ENCODE data around the gene SREK1. TPM values are rescaled to one million over a fixed set of nuclear protein-coding genes. Genes with fewer than 3 reads are reported as not detected.

Gene SREK1
- total and polyA plus RNA-seq, 9 of the 15 experiments (the other 6 are each of a cell fraction or from before 2014, with no cell fraction given): 40.8 to 128 (median 81.9) TPM

- Histone ChIP-seq H3K4me2 (ENCODE audit: insufficient read depth, low read length) (no peak overlapping the region), H3K9me1 (ENCODE audit: control insufficient read depth, insufficient read depth, low read length) (no peaks in the 10 kb centered on the region), H3K27ac (ENCODE audit: extremely low read depth, low read depth, low read length) (no peak overlapping the region), H3K9ac (ENCODE audit: insufficient read depth in 1 of 2, low read depth in 2 of 2, low read length in 2 of 2) (no peak overlapping the region), H3K36me3 (ENCODE audit: control insufficient read depth, insufficient read depth, low read length) (peaks cover 88% of the 10 kb centered on the region), H2AFZ (ENCODE audit: low read depth, low read length) (no peak overlapping the region), H3K79me2 (ENCODE audit: control insufficient read depth, insufficient read depth, low read length) (peaks cover 10% of the 10 kb centered on the region; the same call in 2 of the 3 replicates), H3K9me3 (replicated peaks; ENCODE audit: control insufficient read depth, insufficient read depth, low read depth, low read length) (no peaks in the 10 kb centered on the region), H3K4me1 (replicated peaks in 1 of 2; ENCODE audit: control insufficient read depth in 2 of 2, insufficient read depth in 2 of 2, low read length in 2 of 2) (no peaks in the 10 kb centered on the region), H4K20me1 (replicated peaks; ENCODE audit: control insufficient read depth, insufficient read depth, low read length) (no peaks in the 10 kb centered on the region), H3K27me3 (ENCODE audit: control insufficient read depth in 2 of 2, insufficient read depth in 2 of 2, low read length in 2 of 2) (no peaks in the 10 kb centered on the region), H3K4me3 (no peak overlapping the region)
- ATAC-seq (no peak; the same call in 2 of the 3 replicates), DNase-seq (ENCODE audit: extremely low read depth in 1 of 4, low spot score in 3 of 4) (no peak), FAIRE-seq (no peak)
- ChIA-PET POLR2A (interaction anchor here (0.6 to 2.0 kb wide), 4 partner anchors 11 to 29 kb away, joined by 3 to 6 read pairs (median 4); no protein-coding TSS in a partner anchor), CTCF (ENCODE audit: low intra/inter-chr PET ratio) (no interaction called here)
- WGBS (ENCODE audit: insufficient coverage, low coverage, missing lambda C conversion rate): 80% methylated on average over 1 of the region's 1 CpG
- intact Hi-C loops (cut with micrococcal nuclease): loop anchor here (10.0 kb wide), 1 partner anchor 125 kb away; no protein-coding TSS in a partner anchor
- TF ChIP-seq ARHGAP35 (IDR thresholded peaks at IDR 0.05; ENCODE audit: partially characterized antibody): no peak
- TF ChIP-seq TBL1XR1 (IDR thresholded peaks at IDR 0.05; ENCODE audit: low read length in 2 of 2): no peak
- TF ChIP-seq, protein P1, sequence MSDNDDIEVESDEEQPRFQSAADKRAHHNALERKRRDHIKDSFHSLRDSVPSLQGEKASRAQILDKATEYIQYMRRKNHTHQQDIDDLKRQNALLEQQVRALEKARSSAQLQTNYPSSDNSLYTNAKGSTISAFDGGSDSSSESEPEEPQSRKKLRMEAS (CRISPR knock-in tag; IDR thresholded peaks at IDR 0.05): no peak
- no peak for TF ChIP-seq HDAC8 (tag; IDR thresholded peaks at IDR 0.05)
- TF ChIP-seq IFI16 (CRISPR knock-in tag; IDR thresholded peaks at IDR 0.05): no peak
- no peak for TF ChIP-seq HSF4 (CRISPR knock-in tag; IDR thresholded peaks at IDR 0.05; ENCODE audit: borderline replicate concordance)
- TF ChIP-seq ZNF76 (CRISPR knock-in tag; IDR thresholded peaks at IDR 0.05; ENCODE audit: borderline replicate concordance): no peak
- no peak for TF ChIP-seq ZNF644 (tag; IDR thresholded peaks at IDR 0.05; ENCODE audit: low read depth)
- no peak for TF ChIP-seq ZNF507 (tag; conservative IDR thresholded peaks at IDR 0.05)
- TF ChIP-seq, protein P2, sequence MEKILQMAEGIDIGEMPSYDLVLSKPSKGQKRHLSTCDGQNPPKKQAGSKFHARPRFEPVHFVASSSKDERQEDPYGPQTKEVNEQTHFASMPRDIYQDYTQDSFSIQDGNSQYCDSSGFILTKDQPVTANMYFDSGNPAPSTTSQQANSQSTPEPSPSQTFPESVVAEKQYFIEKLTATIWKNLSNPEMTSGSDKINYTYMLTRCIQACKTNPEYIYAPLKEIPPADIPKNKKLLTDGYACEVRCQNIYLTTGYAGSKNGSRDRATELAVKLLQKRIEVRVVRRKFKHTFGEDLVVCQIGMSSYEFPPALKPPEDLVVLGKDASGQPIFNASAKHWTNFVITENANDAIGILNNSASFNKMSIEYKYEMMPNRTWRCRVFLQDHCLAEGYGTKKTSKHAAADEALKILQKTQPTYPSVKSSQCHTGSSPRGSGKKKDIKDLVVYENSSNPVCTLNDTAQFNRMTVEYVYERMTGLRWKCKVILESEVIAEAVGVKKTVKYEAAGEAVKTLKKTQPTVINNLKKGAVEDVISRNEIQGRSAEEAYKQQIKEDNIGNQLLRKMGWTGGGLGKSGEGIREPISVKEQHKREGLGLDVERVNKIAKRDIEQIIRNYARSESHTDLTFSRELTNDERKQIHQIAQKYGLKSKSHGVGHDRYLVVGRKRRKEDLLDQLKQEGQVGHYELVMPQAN (IDR thresholded peaks at IDR 0.05; ENCODE audit: borderline replicate concordance): no peak
- TF ChIP-seq, protein P3, sequence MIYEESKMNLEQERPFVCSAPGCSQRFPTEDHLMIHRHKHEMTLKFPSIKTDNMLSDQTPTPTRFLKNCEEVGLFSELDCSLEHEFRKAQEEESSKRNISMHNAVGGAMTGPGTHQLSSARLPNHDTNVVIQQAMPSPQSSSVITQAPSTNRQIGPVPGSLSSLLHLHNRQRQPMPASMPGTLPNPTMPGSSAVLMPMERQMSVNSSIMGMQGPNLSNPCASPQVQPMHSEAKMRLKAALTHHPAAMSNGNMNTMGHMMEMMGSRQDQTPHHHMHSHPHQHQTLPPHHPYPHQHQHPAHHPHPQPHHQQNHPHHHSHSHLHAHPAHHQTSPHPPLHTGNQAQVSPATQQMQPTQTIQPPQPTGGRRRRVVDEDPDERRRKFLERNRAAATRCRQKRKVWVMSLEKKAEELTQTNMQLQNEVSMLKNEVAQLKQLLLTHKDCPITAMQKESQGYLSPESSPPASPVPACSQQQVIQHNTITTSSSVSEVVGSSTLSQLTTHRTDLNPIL (CRISPR knock-in tag; IDR thresholded peaks at IDR 0.05): no peak
- no peak for TF ChIP-seq FUS (optimal IDR thresholded peaks at IDR 0.05; ENCODE audit: low read depth, low read length)
- TF ChIP-seq SMARCE1 (IDR thresholded peaks at IDR 0.05): no peak
- TF ChIP-seq TEAD4 (IDR thresholded peaks at IDR 0.05; ENCODE audit: low read length): no peak
- no peak for TF ChIP-seq TEAD4 (CRISPR knock-in tag; IDR thresholded peaks at IDR 0.05; ENCODE audit: borderline replicate concordance)
- TF ChIP-seq ZNF274 (IDR thresholded peaks at IDR 0.05; ENCODE audit: borderline replicate concordance, low read depth, low read length): no peak
- no peak for TF ChIP-seq SRSF1 (IDR thresholded peaks at IDR 0.05; ENCODE audit: low read depth, low read length)
- BruUV-seq (replicated peaks): no TSS peak
- in situ Hi-C loops (cut with MboI): no loop called here
Observed at GRCh38 chr5:66179297-66180051, 35.4 kb downstream of the SREK1 start.
